ENCODE results near the gene VSTM2L. TPM values are rescaled to one million over a fixed set of nuclear protein-coding genes. Genes with fewer than 3 reads are reported as not detected.

Gene VSTM2L
- total RNA-seq, 1 donor from 2014 or later = not detected

GRCh38 chr20:37898233-37899104, 4.5 kb upstream of the VSTM2L start:
- H3K4me3 Mint-ChIP-seq = no peak overlapping the region
- TF ChIP-seq, protein P1, sequence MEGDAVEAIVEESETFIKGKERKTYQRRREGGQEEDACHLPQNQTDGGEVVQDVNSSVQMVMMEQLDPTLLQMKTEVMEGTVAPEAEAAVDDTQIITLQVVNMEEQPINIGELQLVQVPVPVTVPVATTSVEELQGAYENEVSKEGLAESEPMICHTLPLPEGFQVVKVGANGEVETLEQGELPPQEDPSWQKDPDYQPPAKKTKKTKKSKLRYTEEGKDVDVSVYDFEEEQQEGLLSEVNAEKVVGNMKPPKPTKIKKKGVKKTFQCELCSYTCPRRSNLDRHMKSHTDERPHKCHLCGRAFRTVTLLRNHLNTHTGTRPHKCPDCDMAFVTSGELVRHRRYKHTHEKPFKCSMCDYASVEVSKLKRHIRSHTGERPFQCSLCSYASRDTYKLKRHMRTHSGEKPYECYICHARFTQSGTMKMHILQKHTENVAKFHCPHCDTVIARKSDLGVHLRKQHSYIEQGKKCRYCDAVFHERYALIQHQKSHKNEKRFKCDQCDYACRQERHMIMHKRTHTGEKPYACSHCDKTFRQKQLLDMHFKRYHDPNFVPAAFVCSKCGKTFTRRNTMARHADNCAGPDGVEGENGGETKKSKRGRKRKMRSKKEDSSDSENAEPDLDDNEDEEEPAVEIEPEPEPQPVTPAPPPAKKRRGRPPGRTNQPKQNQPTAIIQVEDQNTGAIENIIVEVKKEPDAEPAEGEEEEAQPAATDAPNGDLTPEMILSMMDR (IDR thresholded peaks at IDR 0.05) = no peak
- H3K4me1 Mint-ChIP-seq = peaks cover 7% of the 10 kb centered on the region
- ChIA-PET CTCF (no interaction called here), POLR2A (no interaction called here)
- intact Hi-C loops (cut with micrococcal nuclease) = no loop called here
- DNase-seq = no peak
- peaks cover 22% of the 10 kb centered on the region for H3K27me3 Mint-ChIP-seq
- no peaks in the 10 kb centered on the region for H3K9me3 Mint-ChIP-seq
- no peaks in the 10 kb centered on the region for H3K36me3 Mint-ChIP-seq (ENCODE audit: low read depth)
- ATAC-seq (ENCODE audit: low read depth) = no peak
- H3K27ac Mint-ChIP-seq = no peak overlapping the region

- TF ChIP-seq, protein P1 (IDR thresholded peaks at IDR 0.05) = no peak
- Mint-ChIP-seq H3K27ac (no peak overlapping the region), H3K9me3 (no peaks in the 10 kb centered on the region), H3K4me1 (peaks cover 12% of the 10 kb centered on the region), H3K36me3 (ENCODE audit: low read depth) (no peaks in the 10 kb centered on the region), H3K4me3 (no peak overlapping the region), H3K27me3 (peaks cover 28% of the 10 kb centered on the region)
- DNase-seq (no peak), ATAC-seq (ENCODE audit: low read depth) (no peak)
- intact Hi-C loops (cut with micrococcal nuclease) = loop anchor here (5.0 kb wide), 1 partner anchor 337 kb away; no protein-coding TSS in a partner anchor
- POLR2A ChIA-PET = no interaction called here
- CTCF ChIA-PET = no interaction called here
Measured at GRCh38 chr20:37899105-37900045, 3.6 kb upstream of the VSTM2L start.

- ATAC-seq (ENCODE audit: low read depth) (no peak), DNase-seq (no peak)
- H3K27me3 Mint-ChIP-seq = peaks cover 42% of the 10 kb centered on the region
- H3K36me3 Mint-ChIP-seq (ENCODE audit: low read depth) = no peaks in the 10 kb centered on the region
- TF ChIP-seq, protein P1 (IDR thresholded peaks at IDR 0.05) = no peak
- no peaks in the 10 kb centered on the region for H3K9me3 Mint-ChIP-seq
- ChIA-PET CTCF (no interaction called here), POLR2A (no interaction called here)
- H3K4me1 Mint-ChIP-seq = peaks cover 12% of the 10 kb centered on the region
- H3K4me3 Mint-ChIP-seq = no peak overlapping the region
- intact Hi-C loops (cut with micrococcal nuclease) = loop anchor here (5.0 kb wide), 1 partner anchor 339 kb away; no protein-coding TSS in a partner anchor
- H3K27ac Mint-ChIP-seq = no peak overlapping the region
Measured at GRCh38 chr20:37901240-37901639, 1.7 kb upstream of the VSTM2L start.

DNA sequence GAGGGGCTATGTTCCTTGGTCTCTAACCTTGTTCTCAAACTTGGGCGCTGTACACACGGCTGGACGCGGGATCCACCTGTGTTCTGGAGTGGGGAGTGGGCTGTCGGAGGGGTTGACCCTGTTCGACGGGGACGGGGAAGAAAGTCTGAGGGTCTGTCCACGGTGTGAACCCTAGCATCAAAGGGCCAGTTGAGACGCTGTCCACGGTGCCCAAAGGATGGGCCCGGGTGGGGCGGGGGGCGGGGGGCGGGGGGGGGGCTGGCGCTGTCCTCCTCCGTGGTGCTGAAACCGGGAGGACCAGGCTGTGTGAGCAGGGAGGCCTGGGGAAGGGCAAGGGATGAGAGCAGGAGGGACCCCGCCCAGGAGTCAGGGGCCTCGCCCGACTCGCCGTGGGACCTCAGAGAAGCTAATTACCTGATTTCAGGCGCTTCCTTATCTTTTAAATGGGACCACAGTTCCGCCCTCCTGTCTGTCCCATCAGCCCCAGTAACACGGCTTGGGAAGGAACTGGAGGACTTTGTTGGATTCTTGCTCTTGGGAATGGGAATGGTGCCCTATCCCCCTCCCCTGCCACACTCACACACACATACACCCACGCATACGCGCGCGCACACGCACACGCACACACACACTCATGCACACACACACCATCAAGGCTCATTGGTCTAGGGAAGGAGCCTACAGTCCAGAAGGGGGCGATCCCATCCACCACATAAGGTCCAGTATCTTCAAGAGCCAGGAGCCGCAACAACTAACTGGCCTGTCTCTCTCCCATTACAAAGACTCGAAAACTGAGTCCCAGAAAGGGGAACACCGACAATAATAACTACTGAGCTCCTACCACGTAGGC, 1.0 kb upstream of the VSTM2L start:
- peak overlapping the region; percentile 69 for H3K4me3 Mint-ChIP-seq
- TF ChIP-seq, protein P1 (IDR thresholded peaks at IDR 0.05) = no peak
- H3K4me1 Mint-ChIP-seq = peaks cover 12% of the 10 kb centered on the region
- H3K36me3 Mint-ChIP-seq (ENCODE audit: low read depth) = no peaks in the 10 kb centered on the region
- ChIA-PET CTCF (interaction anchor here (0.7 to 1.0 kb wide), 2 partner anchors 156 to 227 kb away, joined by 3 read pairs; no protein-coding TSS in a partner anchor), POLR2A (no interaction called here)
- H3K27me3 Mint-ChIP-seq = peaks cover 46% of the 10 kb centered on the region
- intact Hi-C loops (cut with micrococcal nuclease) = loop anchor here (1.0 to 5.0 kb wide), 4 partner anchors 91 to 340 kb away; no protein-coding TSS in a partner anchor
- H3K9me3 Mint-ChIP-seq = no peaks in the 10 kb centered on the region
- ATAC-seq (ENCODE audit: low read depth) = peak; percentile 45
- no peak overlapping the region for H3K27ac Mint-ChIP-seq
- DNase-seq = peak; percentile 19

Measured in activated B cell treated with CpG ODN at 0.5 μM for 24 hours (primary cell).